ENCODE results near the gene MDN1.
"Not testable (repeated sequence)": the region's sequence is repeated elsewhere in the genome, so short reads cannot be mapped to it uniquely, and the experiment has no call there.

Gene MDN1

DNA sequence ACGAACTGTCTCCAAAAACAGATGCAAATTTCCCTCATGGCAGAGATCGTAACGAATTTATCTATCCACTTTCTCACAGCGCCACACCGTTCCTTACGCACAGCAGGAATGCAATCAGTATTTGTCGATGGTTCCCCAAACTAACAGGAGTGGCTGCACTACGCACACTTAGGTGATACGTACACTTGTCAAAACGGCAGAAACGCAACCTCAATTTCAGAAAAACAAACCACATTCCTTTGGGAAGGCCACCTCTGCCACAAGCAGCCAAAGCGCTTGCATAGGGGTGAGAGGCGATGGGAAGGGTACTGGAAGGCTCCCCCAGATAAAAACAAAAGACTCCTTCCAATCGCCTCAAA lies 638 bp downstream of the MDN1 start:
- peak in 1 of 2 donors; percentile 25 for DNase-seq

DNA sequence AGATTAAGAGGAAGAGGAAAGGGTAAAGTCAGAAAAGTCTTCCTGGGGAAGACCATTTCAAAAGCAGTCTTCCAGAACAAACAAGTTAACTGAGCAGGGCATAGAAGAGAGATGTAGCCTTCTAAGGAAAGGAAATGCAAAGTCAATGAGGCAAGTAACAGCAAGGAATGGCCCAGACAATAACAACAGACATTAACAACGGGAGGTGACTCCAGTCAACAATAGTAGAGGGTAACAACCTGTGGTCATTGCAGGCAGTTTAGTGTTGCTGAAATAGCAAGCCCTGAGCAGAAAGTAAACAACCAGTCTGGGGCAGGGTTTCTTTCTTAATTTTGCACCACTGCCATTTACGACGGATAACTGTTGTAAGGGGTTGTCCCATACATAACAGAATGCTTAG lies 2.1 kb downstream of the MDN1 start:
- no peak for DNase-seq

DNA sequence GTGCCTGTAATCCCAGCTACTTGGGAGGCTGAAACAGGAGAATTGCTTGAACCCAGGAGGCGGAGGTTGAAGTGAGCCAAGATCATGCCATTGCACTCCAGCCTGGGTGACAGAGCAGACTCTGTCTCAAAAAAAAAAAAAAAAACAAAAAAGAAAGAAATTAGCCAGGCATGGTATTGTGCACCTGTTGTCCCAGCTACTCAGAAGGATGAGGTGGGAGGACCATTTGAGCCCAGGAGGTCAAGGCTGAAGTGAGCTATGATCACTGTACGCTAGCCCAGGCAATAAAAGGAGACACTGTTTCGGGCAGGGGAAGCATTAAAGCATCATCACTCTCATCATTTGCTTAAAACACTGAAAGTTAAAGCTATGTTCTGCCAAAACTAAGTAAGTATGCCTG lies 6.2 kb downstream of the MDN1 start:
- not testable (repeated sequence) for DNase-seq

DNA sequence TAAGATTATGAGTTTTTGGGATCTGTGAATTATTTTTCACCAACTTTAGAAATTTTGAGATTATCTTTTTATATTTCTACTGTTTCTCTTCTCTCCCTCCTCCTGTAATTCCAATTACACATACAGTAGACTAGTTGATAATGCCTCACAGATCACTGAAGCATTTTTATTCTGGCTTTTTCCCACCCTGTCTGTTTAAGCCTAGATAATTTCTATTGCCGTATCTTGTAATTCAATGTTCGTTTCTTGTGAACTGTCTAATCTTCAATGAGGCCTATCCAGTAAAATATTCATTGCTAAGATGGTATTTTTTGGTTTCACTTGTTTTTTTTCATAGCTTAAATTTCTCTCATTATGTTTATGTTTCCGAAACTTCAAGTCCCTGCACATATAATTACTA lies 12.0 kb downstream of the MDN1 start:
- no peak for DNase-seq

DNA sequence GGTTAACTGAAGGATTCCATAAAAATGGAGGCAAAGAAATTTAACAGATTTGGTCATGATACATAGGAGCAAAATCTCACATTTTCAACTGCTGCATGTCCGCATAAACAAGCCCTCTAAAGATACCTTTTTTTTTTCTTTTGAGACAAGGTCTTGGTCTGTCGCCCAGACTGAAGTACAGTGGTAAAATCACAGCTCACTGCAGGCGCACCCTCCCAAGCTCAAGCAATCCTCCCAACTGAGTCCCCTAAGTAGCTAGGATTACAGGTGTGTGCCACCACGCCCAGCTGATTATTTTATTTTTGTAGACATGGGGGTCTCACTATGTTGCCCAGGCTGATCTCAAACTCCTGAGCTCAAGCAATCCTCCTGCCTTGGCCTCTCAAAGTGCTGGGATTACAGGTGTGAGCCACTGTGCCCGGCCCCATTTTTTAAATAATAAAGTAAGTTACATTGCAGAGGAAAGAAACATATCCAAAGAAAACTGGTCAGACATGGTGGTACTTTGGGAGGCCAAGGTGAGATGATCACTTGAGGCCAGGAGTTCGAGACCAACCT lies 13.7 kb downstream of the MDN1 start:
- DNase-seq: no peak

DNA sequence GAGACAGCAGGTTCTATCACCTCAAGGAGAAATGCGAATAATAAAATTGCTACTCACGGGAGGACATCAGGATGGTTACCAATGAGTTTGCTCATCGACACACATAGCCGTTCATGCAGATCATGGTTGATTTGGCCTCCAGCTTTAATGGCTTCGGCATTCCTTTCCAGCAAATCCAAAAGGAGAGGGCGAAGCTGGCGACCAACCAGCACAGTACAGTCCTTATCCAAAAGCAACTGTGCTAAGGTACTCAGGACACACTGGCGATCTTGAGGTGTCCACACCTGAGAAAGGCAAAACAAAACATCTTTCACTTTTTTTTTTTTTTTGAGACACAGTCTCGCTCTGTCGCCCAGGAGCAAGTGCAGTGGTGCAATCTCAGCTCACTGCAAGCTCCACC lies 16.3 kb downstream of the MDN1 start:
- no peak for DNase-seq

DNA sequence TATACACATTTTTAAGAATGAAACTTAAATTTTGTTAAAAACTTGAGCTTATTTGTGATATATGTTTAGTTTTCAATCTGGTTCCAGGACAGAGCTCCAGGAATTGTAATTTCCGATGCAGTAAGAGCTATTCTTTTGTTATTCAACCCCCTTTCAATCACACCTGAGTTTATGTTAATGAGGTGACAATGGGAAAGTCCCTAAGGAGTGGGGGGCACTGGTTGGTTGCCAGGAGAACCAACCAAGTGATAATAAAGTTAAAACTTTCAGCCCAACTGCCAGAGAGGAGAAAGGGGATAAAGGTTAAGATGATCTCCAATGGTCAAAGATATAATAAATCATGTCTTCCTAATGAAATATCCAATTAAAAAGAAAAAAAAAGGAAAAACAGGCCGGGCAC lies 19.8 kb downstream of the MDN1 start:
- no peak for DNase-seq

DNA sequence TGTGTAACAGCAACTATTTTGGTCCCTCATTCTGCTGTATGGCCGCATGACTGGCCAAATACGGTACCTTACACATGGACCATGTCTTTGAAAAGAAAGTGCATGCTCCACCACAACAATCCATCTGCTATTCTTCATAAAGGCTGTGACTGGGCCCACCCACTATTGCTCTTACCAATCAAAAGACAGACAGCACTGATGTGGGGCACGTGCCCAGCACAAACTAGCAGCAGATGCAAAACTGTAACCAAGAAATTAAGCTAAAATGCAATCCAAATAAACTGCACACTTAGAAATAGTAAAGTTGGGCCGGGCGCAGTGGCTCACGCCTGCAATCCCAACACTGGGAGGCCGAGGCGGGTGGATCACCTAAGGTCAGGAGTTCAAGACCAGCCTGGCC lies 20.5 kb downstream of the MDN1 start:
- DNase-seq: no peak

DNA sequence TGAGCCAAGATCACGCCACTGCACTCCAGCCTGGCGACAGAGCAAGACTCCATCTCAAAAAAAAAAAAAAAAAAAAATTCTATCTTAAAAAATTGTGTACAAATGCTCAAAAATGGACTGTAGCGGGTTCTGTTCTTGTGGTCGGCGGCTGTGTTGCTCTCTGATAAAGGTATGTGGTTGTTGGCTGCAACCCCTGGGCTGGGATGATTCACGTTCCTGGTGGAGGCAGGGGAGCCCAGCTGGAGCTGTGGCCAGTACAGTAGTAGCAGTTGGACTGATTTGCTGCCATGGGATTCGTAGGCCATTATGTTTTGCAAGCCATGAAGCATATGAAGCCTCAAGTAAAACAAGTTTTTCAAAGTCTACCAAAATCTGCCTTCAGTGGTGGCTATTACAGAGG lies 22.3 kb downstream of the MDN1 start:
- no peak for DNase-seq

DNA sequence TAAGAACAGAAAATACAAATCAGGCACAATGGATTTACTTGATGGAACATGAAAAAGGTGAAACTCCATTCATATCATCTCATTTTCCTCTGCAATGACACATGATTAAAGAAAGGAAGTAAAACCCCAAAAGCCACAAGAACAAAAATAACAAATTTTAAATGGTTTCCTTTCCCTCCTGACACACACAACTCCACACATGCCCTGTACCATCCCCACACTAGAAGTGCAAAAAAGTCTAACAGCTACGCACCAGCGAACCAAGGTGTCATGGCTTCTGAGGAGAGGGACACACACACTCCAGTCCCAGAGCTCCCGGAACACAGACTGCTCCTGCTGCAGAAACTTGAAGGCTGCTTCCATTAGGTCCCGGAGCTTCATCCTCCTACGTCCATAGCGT lies 25.3 kb downstream of the MDN1 start:
- DNase-seq: peak in 1 of 2 donors; percentile 17

DNA sequence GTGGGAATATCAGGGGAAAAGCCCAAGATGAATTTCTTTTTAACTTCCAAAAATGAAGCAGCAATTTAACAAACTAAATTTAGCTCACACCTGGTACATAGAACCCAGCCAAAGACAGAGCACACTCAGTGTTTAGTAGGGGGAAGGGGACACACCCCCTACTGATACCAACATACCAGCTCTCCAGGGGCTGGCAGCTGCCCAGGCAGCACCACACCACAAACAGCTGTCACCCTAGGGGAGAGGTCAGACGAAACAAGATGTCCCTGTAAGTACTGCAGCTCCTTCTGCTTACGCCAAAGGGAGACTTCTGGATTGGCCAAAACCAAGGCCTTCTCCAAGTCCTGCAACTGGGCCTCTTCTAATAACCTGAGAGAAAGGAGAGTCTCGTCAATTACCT lies 26.0 kb downstream of the MDN1 start:
- no peak for DNase-seq

DNA sequence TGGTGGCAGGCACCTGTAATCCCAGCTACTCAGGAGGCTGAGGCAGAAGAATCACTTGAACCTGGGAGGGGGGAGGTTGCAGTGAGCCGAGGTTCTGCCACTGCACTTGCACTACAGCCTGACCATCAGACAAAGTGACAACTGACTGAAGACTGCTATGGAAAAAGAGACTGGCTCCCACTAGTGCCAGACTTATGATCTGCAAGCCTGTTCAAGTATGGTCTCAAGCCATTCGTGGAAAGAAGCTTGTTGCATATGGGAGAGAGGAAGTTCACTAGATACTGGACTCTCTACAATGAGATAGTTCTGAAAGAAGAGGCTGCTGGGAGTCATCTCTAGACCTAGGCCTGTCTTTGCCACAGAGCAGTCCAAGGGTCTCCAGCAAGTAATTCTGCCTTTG lies 26.7 kb downstream of the MDN1 start:
- peak in 1 of 2 donors; percentile 15 for DNase-seq

DNA sequence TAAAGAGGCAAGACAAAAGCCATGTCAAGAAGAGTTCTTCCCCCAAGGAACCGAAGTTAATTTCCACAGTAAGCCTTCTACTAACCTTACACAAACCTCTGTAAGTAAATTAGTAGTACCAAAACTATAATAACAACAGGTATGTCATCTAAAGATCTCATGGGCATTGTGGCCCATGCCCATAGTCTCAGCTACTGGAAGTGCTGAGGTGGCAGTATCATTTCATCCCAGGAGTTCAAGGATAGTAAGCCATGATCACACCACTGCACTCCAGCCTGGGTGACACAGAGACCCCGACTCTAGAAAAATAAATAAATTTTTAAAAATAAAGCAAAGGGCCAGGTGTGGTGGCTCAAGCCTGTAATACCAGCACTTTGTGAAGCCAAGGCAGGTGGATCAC lies 29.2 kb downstream of the MDN1 start:
- DNase-seq: no peak

DNA sequence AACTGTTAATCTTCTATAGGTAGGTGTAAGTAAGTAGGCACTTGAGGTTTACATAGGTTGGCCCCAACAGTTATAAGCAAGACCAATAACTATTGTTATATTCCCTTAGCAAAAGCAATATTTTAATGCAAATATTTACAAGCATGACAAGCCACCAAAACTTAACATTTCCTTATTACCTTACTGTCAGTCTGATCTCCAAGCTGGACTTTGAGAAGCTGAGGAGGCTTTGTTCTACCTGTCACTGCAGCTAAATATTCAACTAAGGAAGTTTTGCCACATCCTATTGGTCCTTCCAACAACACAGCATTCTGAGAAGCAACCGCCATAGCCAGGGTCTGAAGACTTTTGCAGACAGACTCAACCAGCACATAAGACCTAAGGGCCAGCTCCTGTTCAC lies 29.6 kb downstream of the MDN1 start:
- DNase-seq: no peak

DNA sequence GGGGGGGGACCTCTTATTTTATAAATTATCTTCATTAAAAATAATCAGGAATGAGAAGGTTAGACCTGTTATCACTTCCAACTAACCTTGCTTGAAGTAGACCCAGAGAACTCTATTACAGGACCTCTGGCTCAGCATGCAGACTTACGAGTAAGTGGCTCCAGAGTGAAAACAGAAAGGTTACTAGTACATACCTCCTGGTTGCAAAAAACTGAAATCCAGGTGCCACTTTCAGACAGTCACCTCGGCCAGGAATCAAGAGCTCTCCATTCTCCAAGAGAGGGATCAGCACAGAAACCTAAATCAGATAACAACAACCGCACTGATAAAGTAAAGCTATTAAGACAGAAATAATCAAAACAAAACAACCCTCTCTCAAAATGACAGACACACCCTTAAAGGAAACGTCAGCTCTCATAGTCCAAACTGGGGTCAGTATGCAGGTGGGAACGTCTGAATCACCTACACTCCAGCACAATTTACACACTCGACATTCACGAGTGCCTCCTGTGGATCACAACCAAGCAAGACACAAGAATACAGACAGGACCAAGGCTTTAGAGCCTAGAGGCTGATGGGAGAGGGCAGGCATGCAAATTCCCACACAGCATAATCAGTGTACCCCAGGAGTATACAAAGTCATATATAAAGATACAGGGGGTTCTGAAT lies 31.8 kb downstream of the MDN1 start:
- DNase-seq: no peak

DNA sequence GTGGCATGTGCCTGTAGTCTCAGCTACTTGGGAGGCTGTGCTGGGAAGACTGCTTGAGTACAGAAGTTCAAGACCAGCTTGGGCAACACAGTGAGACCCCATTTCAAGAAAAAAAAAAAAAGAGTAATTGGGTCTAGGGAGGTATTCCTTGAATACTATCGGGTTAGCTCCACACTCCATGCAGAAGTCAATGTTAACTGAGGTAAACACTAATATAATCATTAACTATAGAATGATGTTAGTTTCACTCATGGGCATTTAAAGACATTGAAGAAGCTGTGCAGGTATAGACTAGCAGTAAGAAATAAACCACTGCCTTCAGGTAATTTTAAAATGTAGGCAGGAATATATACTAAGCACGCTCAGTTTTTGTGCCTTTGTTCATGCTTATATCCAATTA lies 32.6 kb downstream of the MDN1 start:
- DNase-seq: no peak

DNA sequence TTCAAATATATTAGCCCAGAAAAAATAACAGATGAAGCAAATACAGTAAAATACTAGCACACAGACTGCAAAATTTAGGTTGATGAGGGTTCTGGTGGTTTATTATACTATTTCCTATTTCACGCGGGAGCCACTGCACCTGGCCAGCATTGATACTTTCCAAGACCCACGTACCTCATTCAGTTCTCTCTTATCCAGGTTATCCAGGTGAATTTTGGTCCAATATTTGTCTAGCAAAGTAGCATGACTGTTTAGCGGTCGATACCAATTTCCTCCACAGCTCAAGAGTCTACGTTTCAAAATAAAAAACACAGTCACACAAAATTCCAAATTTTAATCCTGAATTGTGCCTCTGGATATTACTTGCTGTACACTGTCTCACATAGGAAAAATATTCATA lies 34.8 kb downstream of the MDN1 start:
- DNase-seq: no peak

DNA sequence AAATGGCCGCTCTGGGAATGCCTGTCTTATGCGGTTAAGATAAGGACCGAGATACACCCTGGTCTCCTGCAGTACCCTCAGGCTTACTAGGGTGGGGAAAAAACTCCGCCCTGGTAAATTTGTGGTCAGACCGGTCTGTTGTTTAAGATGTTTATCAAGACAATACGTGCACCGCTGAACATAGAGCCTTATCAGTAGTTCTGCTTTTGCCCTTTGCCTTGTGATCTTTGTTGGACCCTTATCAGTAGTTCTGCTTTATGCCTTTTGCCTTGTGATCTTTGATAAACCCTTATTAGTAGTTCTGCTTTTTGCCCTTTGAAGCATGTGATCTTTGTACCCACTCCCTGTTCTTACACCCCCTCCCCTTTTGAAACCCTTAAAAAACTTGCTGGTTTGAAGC lies 36.3 kb downstream of the MDN1 start:
- DNase-seq: not testable (repeated sequence)

DNA sequence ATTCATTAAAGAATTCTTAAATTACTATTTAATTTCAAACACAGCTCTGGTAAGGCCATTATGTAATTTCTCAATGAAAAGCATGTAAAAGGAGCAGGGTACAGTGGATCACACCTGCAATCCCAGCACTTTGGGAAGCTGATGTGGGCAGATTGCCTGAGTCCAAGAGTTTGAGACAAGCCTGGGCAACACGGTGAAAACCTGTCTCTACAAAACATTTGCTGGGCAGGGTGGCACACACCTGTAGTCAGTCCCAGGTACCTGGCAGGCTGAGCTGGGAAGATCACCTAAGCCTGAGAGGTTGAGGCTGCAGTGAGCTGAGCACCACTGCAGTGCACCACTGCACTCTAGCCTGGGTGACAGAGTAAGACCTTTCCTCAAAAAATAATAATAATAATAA lies 37.4 kb downstream of the MDN1 start:
- no peak for DNase-seq

DNA sequence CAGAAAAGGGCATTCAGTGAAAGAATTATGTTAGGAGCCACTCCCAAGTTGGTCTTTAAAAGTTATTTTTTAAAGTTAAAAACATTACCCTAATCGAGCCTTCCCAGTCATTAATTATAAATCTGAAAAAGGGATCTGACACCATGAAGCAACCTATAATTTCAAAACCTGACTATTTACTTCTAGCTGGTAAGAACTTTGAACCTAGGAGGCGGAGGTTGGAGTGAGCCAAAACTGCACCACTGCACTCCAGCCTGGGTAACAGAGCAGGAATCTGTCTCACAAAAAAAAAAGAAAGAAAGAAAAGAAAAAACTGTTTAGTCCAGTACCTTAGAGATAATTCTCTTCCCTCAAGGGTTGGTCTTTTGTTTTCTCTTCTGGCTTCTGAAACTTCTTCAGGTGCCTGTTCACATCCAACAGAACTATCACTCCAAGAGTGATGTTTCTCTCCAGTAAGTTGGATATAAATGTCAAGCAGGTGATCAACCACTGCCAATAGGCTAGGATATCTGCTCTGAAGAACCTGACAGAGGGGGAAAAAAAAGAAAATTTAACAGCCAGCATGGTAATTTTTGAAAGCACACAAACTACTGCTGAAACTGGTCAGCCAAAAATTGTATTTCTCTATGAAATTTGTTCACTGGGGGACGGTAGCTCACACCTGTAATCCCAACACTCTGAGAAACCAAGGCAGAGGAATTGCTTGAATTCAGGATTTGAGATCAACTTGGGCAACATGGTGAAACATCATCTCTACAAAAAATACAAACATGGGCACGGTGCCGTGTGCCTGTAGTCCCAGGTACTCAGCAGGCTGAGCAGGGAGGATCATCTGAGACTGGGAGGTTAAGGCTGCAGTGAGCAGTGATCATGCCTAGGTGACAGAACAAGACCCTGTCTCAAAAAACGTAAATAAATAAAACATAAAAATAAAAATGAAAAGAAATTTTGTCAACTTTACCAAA lies 38.2 kb downstream of the MDN1 start:
- DNase-seq: no peak

DNA sequence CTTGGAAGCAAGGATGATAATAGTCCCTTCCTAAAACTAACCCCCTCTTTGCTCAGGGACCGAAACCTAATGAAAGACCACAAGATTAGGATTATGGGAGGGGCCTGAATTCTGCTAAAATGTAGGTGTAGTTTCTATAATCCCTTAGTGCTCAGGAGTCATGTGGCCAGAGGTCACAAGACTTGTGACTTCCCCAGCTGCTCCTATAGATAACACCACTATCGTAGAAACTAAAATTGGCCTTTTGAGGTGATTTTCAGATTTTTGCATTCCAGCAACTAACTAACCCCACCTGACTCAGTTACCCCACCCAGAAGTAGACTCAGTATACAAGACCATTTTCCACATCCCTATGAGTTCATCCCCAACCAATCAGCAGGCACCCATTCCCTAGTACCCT lies 42.1 kb downstream of the MDN1 start:
- no peak for DNase-seq

DNA sequence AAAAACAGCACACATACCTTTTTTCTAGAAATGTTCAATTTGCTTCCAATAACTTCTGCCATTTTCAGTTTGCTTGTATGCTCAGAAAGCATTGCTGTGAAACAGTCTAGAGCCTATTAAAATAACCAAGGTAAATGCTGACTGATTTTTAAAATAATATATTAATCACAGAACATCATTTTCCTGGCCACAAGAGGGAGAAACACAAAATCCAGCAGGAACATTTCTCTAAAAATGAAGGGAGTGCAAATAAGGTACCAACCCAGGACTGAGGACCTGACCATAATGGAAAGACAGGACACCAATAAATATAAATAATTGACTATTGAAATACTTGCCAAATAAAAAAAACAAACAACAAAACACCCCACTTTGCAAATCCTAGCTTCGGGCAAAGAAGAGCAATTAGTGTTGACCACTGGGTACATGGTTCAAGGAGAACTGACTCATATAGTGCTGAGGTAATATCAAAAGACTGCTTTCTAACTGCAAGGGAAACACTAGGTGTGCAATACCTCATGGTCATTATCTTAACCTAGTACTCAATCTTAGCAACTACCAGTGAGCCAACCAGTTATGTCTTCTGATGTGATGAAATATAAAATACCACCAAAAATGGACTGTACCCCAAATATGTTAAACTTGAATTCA lies 42.9 kb downstream of the MDN1 start:
- DNase-seq: no peak

DNA sequence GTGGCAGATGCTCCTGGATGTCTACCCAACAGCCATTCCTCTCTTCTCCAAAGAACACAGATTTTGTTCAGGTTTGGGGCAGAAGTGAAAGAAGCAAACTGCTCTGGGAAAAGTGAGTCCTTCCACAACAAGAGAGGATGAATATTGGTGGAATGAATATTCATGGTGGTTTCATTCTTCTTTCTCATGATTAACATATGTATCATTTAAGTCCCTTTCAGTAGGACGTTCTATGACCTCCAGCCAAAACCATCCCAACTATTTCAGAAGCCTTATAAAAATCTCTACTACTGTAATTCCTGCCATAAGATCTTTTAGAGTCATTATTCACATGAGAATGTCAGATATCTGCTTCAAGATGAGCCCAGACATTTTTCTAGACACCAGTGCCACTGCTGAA lies 44.4 kb downstream of the MDN1 start:
- no peak for DNase-seq

DNA sequence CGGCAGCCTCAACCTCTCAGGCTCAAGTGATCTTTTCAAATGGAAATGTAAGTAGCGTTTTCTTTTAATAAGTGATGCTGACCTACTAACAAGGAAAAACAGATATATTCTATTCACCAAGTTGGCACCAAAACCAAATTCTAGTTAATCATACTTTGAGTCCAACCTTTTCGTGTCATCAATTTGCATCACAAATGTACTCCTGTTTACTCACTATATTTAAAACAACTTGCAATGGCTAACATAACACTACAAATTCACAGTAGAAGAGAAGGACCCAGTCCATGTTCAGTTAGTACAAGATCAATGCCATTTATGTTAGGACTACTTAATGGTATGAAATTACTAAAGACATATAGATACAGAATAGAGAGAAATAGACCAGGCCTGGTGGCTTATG lies 50.0 kb downstream of the MDN1 start:
- no peak for DNase-seq

Data from CD4-positive, alpha-beta T cell treated with Interleukin-1 beta for 1 hour (primary cell).